OCI-LY1 (cell line): Measurements from ENCODE around the gene TRAK1.

ENCODE experiments used
- CTCF ChIP-seq: fragments of 200-600 bp; sonication (generic), shearing (Covaris generic); IDR thresholded peaks from 2 replicates; pipeline ENCODE4 v1.5.1; 2017; ENCODE audit warnings: mild to moderate bottlenecking, antibody characterized with exemption, low read length, moderate library complexity, mixed read lengths
- EZH2 ChIP-seq: fragments of 200-600 bp; sonication (generic), shearing (Covaris generic); IDR thresholded peaks from 2 replicates; pipeline ENCODE4 v1.8.0; 2017; ENCODE audit warnings: borderline replicate concordance, mixed run types, mild to moderate bottlenecking, antibody characterized with exemption, low read length, moderate library complexity, mixed read lengths

GRCh38 chr3:42061713-42062380 is 29.3 kb upstream of the TRAK1 start:
- TF ChIP-seq CTCF (no peak), EZH2 (no peak)
